ENCODE data around the gene ARHGEF17. TPM values are rescaled to one million over a fixed set of nuclear protein-coding genes. Genes with fewer than 3 reads are reported as not detected.

ARHGEF17 gene
- total and polyA plus RNA-seq, 2 of the 8 experiments (the other 6 are each of a cell fraction or from before 2014, with no cell fraction given) = 11.3 to 14.6 TPM

DNA sequence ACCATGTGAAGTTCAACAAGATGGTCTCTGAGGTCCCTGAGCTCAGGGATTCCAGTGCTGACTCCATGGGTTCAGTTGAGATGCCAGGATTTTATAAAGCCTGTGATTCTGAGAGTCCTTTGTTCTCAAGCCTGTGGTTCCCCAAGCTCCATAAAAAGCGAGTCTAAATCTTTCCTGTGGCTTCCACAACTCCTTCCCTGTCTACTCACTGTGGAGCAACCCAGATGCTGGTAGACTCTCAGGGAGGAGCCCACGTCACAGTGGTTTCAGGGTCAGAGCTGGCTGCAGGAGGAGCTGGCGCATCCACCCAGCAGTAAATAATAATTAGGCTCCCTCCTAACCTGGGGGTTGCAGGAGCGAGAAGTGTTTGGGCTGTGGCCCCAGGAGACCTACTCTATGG lies 66.1 kb downstream of the ARHGEF17 start:
- no peak overlapping the region for H2AFZ ChIP-seq (ENCODE audit: low read length)
- TF ChIP-seq, protein P1, sequence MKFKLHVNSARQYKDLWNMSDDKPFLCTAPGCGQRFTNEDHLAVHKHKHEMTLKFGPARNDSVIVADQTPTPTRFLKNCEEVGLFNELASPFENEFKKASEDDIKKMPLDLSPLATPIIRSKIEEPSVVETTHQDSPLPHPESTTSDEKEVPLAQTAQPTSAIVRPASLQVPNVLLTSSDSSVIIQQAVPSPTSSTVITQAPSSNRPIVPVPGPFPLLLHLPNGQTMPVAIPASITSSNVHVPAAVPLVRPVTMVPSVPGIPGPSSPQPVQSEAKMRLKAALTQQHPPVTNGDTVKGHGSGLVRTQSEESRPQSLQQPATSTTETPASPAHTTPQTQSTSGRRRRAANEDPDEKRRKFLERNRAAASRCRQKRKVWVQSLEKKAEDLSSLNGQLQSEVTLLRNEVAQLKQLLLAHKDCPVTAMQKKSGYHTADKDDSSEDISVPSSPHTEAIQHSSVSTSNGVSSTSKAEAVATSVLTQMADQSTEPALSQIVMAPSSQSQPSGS (IDR thresholded peaks at IDR 0.05; ENCODE audit: low read length) = no peak
- TF ChIP-seq, protein P2, sequence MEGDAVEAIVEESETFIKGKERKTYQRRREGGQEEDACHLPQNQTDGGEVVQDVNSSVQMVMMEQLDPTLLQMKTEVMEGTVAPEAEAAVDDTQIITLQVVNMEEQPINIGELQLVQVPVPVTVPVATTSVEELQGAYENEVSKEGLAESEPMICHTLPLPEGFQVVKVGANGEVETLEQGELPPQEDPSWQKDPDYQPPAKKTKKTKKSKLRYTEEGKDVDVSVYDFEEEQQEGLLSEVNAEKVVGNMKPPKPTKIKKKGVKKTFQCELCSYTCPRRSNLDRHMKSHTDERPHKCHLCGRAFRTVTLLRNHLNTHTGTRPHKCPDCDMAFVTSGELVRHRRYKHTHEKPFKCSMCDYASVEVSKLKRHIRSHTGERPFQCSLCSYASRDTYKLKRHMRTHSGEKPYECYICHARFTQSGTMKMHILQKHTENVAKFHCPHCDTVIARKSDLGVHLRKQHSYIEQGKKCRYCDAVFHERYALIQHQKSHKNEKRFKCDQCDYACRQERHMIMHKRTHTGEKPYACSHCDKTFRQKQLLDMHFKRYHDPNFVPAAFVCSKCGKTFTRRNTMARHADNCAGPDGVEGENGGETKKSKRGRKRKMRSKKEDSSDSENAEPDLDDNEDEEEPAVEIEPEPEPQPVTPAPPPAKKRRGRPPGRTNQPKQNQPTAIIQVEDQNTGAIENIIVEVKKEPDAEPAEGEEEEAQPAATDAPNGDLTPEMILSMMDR (IDR thresholded peaks at IDR 0.05; ENCODE audit: control extremely low read depth in 1 of 3, insufficient read depth in 1 of 3, low read depth in 1 of 3, low read length in 3 of 3) = no peak
- TF ChIP-seq EP300 (IDR thresholded peaks at IDR 0.05; ENCODE audit: borderline replicate concordance in 1 of 2, low read depth in 2 of 2, low read length in 2 of 2) (no peak), HDAC6 (IDR thresholded peaks at IDR 0.05; ENCODE audit: low read depth, low read length) (no peak)
- TF ChIP-seq, protein P3, sequence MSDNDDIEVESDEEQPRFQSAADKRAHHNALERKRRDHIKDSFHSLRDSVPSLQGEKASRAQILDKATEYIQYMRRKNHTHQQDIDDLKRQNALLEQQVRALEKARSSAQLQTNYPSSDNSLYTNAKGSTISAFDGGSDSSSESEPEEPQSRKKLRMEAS (IDR thresholded peaks at IDR 0.05) = no peak
- H3K79me2 ChIP-seq (ENCODE audit: control insufficient read depth in 1 of 2, insufficient read depth in 2 of 2, low read length in 2 of 2) = no peaks in the 10 kb centered on the region; a peak in 1 of 4 replicates
- no peak overlapping the region for H3K4me2 ChIP-seq (ENCODE audit: insufficient read depth in 1 of 2, low read depth in 2 of 2, low read length in 2 of 2)
- H3K4me3 ChIP-seq (ENCODE audit: extremely low read depth in 1 of 4, insufficient read depth in 2 of 4, low read depth in 3 of 4, low read length in 4 of 4) = no peak overlapping the region
- H3K14ac ChIP-seq (ENCODE audit: insufficient read length) = no peak overlapping the region
- H3K4ac ChIP-seq (replicated peaks; ENCODE audit: insufficient read length, low read depth, low read length) = no peak overlapping the region
- H3K23ac ChIP-seq (ENCODE audit: insufficient read length) = no peak overlapping the region
- H3K36me3 ChIP-seq (ENCODE audit: control insufficient read depth in 2 of 4, insufficient read depth in 4 of 4, low read length in 3 of 4) = no peaks in the 10 kb centered on the region
- H4K91ac ChIP-seq (replicated peaks; ENCODE audit: insufficient read length, low read length) = no peak overlapping the region
- H4K20me1 ChIP-seq (replicated peaks in 1 of 2; ENCODE audit: control insufficient read depth in 1 of 2, insufficient read depth in 2 of 2, low read length in 2 of 2) = peaks cover 0 to 8% of the 10 kb centered on the region in 2 experiments
- ChIA-PET POLR2A (ENCODE audit: partially characterized antibody) (interaction anchor here (1.0 kb wide), 1 partner anchor 9 kb away, joined by 3 read pairs; no protein-coding TSS in a partner anchor), CTCF (ENCODE audit: partially characterized antibody) (interaction anchor here (1.2 to 59.1 kb wide), 7 partner anchors 14 to 76 kb away, joined by 3 to 1456 read pairs (median 8); no protein-coding TSS in a partner anchor)
- 0 out of 2 replicates have a peak, but pooled peaks cover 3% of the 10 kb centered on the region for H3K79me1 ChIP-seq (ENCODE audit: low read depth, low read length)
- DNase-seq (ENCODE audit: low read depth in 1 of 2, low spot score in 2 of 2) (no peak), FAIRE-seq (no peak)
- no peak overlapping the region for H2AK5ac ChIP-seq (ENCODE audit: low read depth, low read length)
- no peak overlapping the region for H3K27ac ChIP-seq (ENCODE audit: low read depth, low read length)
- peaks cover 8% of the 10 kb centered on the region for H3K23me2 ChIP-seq (ENCODE audit: low read depth, low read length)
- H3K56ac ChIP-seq (replicated peaks; ENCODE audit: insufficient read length, low read depth, low read length) = no peak overlapping the region
- H3K27me3 ChIP-seq (replicated peaks in 1 of 4; ENCODE audit: control insufficient read depth in 3 of 4, extremely low read depth in 1 of 4, insufficient read depth in 3 of 4, low read length in 3 of 4) = peaks cover 0 to 15% (median 8%) of the 10 kb centered on the region in 4 experiments; a peak in 4 of 7 replicates
- peaks cover 3 to 13% (median 8%) of the 10 kb centered on the region in 4 experiments for H3K4me1 ChIP-seq (replicated peaks in 1 of 4; ENCODE audit: control insufficient read depth in 3 of 4, insufficient read depth in 4 of 4, low read length in 3 of 4)
- H4K5ac ChIP-seq (ENCODE audit: insufficient read length, low read depth, low read length) = no peak overlapping the region
- H2BK5ac ChIP-seq (ENCODE audit: low read depth, low read length) = no peak overlapping the region
- no peak overlapping the region for H4K8ac ChIP-seq (ENCODE audit: extremely low read depth, insufficient read depth, low read length)
- H2BK15ac ChIP-seq (ENCODE audit: low read length) = no peak overlapping the region
- no peak overlapping the region for H3K9ac ChIP-seq (replicated peaks in 1 of 4; ENCODE audit: extremely low read depth in 1 of 4, low read depth in 3 of 4, low read length in 3 of 4)
- H3K9me3 ChIP-seq (ENCODE audit: insufficient read depth in 2 of 2, low read depth in 1 of 2, low read length in 1 of 2) = no peaks in the 10 kb centered on the region
- WGBS, 2 experiments (ENCODE audit: extremely low coverage in 1 of 2, insufficient coverage in 1 of 2, insufficient read length in 1 of 2, insufficient replicate concordance in 2 of 2, low coverage in 1 of 2, low lambda C conversion rate in 2 of 2, missing lambda C conversion rate in 1 of 2) = 86% methylated on average over 4 of the region's 4 CpGs; no CpG with 5 or more reads in 1 of the 2 experiments
- H3K18ac ChIP-seq (ENCODE audit: extremely low read depth, low read length) = no peak overlapping the region
- H2BK120ac ChIP-seq (replicated peaks; ENCODE audit: low read depth, low read length) = no peak overlapping the region
- no peak overlapping the region for H2BK20ac ChIP-seq (ENCODE audit: low read length)
- 0 out of 2 replicates have a peak overlapping the region, but pooled peaks have one; percentile 27 for H2BK12ac ChIP-seq (ENCODE audit: low read depth, low read length)

All from H1 (cell line).